GM18867 (cell line): ENCODE results near the gene DHX8.

ENCODE experiments used
- ATAC-seq: cut with Tn5 transposase; IDR thresholded peaks from one replicate; pipeline ENCODE4 v1.9.1; 2021; ENCODE audit warnings: mild to moderate bottlenecking, moderate library complexity; ENCODE audit not compliant: unreplicated experiment

The DHX8 gene

DNA sequence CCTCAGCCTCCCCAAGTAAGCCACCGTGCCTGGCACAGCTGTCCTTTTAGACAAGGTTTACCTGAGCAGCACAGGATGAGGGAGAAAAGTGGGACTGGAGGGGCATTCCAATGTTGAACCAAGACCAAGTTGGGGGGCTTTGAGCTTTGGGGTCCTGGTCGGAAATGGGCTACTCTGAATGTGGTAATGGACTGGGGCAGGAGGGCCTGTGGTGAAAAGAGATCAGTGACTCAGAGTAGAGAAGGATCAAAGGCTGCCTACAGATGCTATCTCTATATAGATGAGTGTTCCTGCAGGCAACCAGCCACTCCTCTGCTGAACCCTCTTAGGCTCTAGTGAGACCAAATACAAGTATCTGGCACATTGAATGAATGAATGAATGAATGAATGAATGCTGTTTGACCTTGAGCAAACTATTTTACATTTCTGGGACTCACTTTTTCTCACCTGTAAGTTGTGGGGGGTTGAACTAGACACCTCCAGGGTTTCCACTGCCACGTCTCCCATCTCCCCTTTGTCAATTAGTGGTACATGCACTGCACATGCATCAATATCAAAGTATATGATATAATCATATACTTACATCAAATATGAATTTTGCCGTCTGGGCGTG is 88.7 kb downstream of the DHX8 start:
- no peak for ATAC-seq

DNA sequence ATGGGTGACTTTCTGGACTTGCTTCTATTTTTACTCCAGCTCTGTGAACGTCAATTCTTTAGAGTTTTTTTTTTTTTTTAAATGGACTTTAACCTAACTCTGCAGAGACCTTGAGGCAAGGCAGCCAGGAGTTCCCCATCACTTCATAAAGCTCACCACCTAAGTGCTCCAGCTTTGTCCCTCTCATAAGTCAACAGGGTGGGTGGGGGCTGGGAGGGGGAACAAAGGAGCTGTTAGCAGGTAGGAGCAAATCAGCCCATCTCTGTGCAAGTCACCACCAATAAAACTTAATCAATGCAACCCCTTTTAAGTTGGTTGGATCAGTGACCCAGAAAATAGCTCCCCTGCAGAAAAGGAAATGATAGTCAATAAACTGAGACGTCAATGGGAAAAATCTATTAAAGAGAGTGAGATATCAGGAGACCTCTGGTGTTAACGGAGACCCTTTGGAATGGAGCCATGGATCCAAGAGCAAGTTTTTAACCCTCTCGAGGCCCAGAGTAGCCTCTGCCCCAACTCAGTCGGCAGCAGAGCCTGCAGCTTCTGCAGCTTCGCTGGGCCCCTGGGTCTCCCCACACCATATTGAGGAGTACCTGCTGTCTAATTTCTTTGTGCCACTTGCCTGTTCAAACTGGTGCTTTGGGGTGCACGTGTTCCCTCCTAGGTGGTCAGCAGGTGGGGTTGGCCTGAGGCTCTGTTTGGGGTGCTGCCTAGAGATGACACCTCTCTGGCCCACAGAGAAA is 90.0 kb downstream of the DHX8 start:
- ATAC-seq = no peak

DNA sequence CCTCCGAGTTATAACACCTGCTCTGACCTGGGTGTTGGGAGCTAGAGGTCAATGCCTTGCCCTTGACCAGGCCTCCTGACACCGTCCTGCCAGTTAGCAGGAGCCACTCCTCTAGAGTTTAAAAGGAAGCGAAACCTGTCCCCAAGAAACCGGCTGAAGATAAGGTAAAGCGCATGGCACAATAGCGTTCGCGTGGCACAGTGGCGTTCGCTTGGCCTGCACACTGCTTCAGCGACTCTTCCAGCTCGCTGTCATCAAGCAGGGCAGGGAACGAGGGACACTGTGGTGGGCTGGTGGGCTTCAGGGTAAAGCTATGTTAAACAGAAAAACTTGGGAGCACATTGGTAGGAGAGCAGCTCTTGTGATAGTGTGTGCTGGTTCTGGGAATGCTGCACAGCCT is 90.6 kb downstream of the DHX8 start:
- no peak for ATAC-seq

DNA sequence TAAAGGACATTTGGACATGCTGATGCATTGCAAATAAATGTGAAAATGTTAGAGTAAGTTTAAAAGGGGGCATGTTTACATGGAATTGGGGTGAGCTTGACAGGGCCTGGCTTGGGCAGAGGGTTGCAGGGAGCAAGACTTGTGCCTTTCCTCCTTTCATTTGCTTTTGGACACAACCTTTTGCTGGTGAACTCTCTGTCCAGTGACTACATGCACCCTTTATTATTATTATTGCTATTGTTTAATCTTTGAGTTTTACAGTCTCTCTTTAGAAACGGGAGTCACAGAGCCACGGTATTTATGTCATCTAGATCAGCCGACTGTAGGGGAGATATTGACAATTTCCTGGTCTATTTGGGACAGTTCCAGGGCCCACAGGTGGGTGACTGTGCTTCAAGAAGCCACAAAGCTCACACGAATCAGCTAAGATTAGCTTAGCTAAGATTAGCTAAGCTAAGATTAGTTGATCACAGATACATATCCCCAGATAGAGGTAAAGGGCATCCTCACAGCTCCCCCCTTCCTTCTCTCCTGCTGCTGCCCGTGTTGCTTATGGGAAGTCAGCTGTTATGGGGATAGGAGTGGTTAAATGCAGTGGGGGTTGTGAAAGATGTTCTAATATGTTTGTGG is 91.2 kb downstream of the DHX8 start:
- ATAC-seq = no peak
